H9 (cell line): Measurements from ENCODE around the gene YAF2. TPM values are rescaled to one million over a fixed set of nuclear protein-coding genes. Genes with fewer than 3 reads are reported as not detected.

Experiments
- DNase-seq: peaks from one replicate; pipeline ENCODE4 v3.0.0-alpha.2; 2017
- H2AFZ ChIP-seq: one replicate; pipeline ENCODE4 v1.6.1; 2013; ENCODE audit warnings: mild to moderate bottlenecking, low read length, control low read depth, moderate library complexity
- H2AK5ac ChIP-seq: 2 replicates; pipeline ENCODE4 v1.6.1; 2013; ENCODE audit warnings: low read length, control low read depth, mixed read lengths; ENCODE audit not compliant: insufficient read length
- H2BK120ac ChIP-seq: one replicate; pipeline ENCODE4 v1.6.1; 2013; ENCODE audit warnings: low read depth, mild to moderate bottlenecking, low read length, control low read depth, inconsistent platforms; ENCODE audit not compliant: poor library complexity, severe bottlenecking
- H2BK12ac ChIP-seq: 2 replicates; pipeline ENCODE4 v1.6.1; 2013; ENCODE audit warnings: low read length, control low read depth, mixed read lengths, low read depth; ENCODE audit not compliant: insufficient read length
- H2BK15ac ChIP-seq: 2 replicates; pipeline ENCODE4 v1.6.1; 2013; ENCODE audit warnings: low read depth, low read length, control low read depth
- H2BK20ac ChIP-seq: one replicate; pipeline ENCODE4 v1.6.1; 2013; ENCODE audit warnings: low read depth, mild to moderate bottlenecking, low read length, control low read depth, inconsistent platforms; ENCODE audit not compliant: poor library complexity, severe bottlenecking
- H2BK5ac ChIP-seq: 2 replicates; pipeline ENCODE4 v1.6.1; 2013; ENCODE audit warnings: low read length, control low read depth, mixed read lengths; ENCODE audit not compliant: insufficient read length
- H3K14ac ChIP-seq: 2 replicates; pipeline ENCODE4 v1.6.1; 2013; ENCODE audit warnings: low read length, control low read depth; ENCODE audit not compliant: insufficient read depth
- H3K18ac ChIP-seq: 2 replicates; pipeline ENCODE4 v1.6.1; 2013; ENCODE audit warnings: low read depth, mild to moderate bottlenecking, mixed read lengths, low read length, control low read depth; ENCODE audit not compliant: insufficient read length
- H3K23ac ChIP-seq: 2 replicates; pipeline ENCODE4 v1.6.1; 2013; ENCODE audit warnings: low read length, control low read depth, mixed read lengths, low read depth; ENCODE audit not compliant: insufficient read length
- H3K23me2 ChIP-seq: 2 replicates; pipeline ENCODE4 v1.6.1; 2013; ENCODE audit warnings: low read depth, mild to moderate bottlenecking, mixed read lengths, low read length, control low read depth; ENCODE audit not compliant: insufficient read length, poor library complexity, severe bottlenecking
- H3K27ac ChIP-seq: 2 replicates; pipeline ENCODE4 v1.5.1; 2013; ENCODE audit warnings: low read length, control low read depth, mixed read lengths, low read depth; ENCODE audit not compliant: insufficient read length
- H3K27me3 ChIP-seq: 2 replicates; pipeline ENCODE4 v1.6.1; 2013; ENCODE audit warnings: low read length, control low read depth, inconsistent platforms; ENCODE audit not compliant: insufficient read depth
- H3K4ac ChIP-seq: 2 replicates; pipeline ENCODE4 v1.6.1; 2013; ENCODE audit warnings: low read depth, mild to moderate bottlenecking, control low read depth, inconsistent platforms, low read length, moderate library complexity
- H3K4me1 ChIP-seq: 2 replicates; pipeline ENCODE4 v1.6.1; 2013; ENCODE audit warnings: low read length, control low read depth, inconsistent platforms; ENCODE audit not compliant: insufficient read depth
- H3K4me2 ChIP-seq: 2 replicates; pipeline ENCODE4 v1.6.1; 2013; ENCODE audit warnings: low read length, control low read depth, mixed read lengths; ENCODE audit not compliant: insufficient read length, insufficient read depth
- H3K56ac ChIP-seq: 2 replicates; pipeline ENCODE4 v1.6.1; 2013; ENCODE audit warnings: low read depth, mild to moderate bottlenecking, mixed read lengths, low read length, control low read depth; ENCODE audit not compliant: insufficient read length
- H3K79me1 ChIP-seq: 2 replicates; pipeline ENCODE4 v1.6.1; 2013; ENCODE audit warnings: low read depth, mild to moderate bottlenecking, moderate library complexity, low read length, control low read depth, inconsistent platforms; ENCODE audit not compliant: insufficient read depth, poor library complexity, severe bottlenecking
- H3K79me2 ChIP-seq: 2 replicates; pipeline ENCODE4 v1.6.1; 2013; ENCODE audit warnings: low read length, control low read depth, inconsistent platforms; ENCODE audit not compliant: insufficient read depth
- H3K9ac ChIP-seq: 2 replicates; pipeline ENCODE4 v1.6.1; 2013; ENCODE audit warnings: low read length, control low read depth, mixed read lengths; ENCODE audit not compliant: insufficient read length; ENCODE audit errors: extremely low read depth
- H3K9me3 ChIP-seq: one replicate; pipeline ENCODE4 v1.6.1; 2013; ENCODE audit warnings: low read depth, low read length, inconsistent platforms; ENCODE audit not compliant: control insufficient read depth
- H3T11ph ChIP-seq: one replicate; pipeline ENCODE4 v1.6.1; 2013; ENCODE audit warnings: mild to moderate bottlenecking, low read length, control low read depth, inconsistent platforms
- H4K20me1 ChIP-seq: one replicate; pipeline ENCODE4 v1.6.1; 2013; ENCODE audit not compliant: control insufficient read depth, insufficient read length, insufficient read depth
- H4K5ac ChIP-seq: 2 replicates; pipeline ENCODE4 v1.6.1; 2013; ENCODE audit warnings: low read depth, mild to moderate bottlenecking, mixed read lengths, low read length, control low read depth; ENCODE audit not compliant: insufficient read length
- H4K8ac ChIP-seq: replicated peaks from 2 replicates; pipeline ENCODE4 v1.6.1; 2013; ENCODE audit warnings: low read length, control low read depth, mixed read lengths, low read depth; ENCODE audit not compliant: insufficient read length
- H4K91ac ChIP-seq: 2 replicates; pipeline ENCODE4 v1.6.1; 2013; ENCODE audit warnings: low read depth, mild to moderate bottlenecking, moderate library complexity, mixed read lengths, low read length, control low read depth; ENCODE audit not compliant: insufficient read length
- H3K27ac Mint-ChIP-seq, 3 experiments: 2 replicates in 2 of 3; 3 replicates in 1 of 3; pipeline ENCODE4 v1.8.0; 2020 to 2021; ENCODE audit warnings: mixed read lengths in 3 of 3, mild to moderate bottlenecking in 1 of 3, moderate library complexity in 1 of 3
- H3K27me3 Mint-ChIP-seq: 2 replicates; pipeline ENCODE4 v1.8.0; 2021; ENCODE audit warnings: low read depth, mild to moderate bottlenecking, moderate library complexity, mixed read lengths
- H3K36me3 Mint-ChIP-seq, 3 experiments: 2 replicates in 2 of 3; 3 replicates in 1 of 3; pipeline ENCODE4 v1.8.0; 2020 to 2021; ENCODE audit warnings: low read depth in 3 of 3, mixed read lengths in 3 of 3; ENCODE audit not compliant: insufficient read depth in 1 of 3
- H3K4me1 Mint-ChIP-seq, 2 experiments: 2 replicates each; pipeline ENCODE4 v1.8.0; 2020; ENCODE audit warnings: mixed read lengths in 2 of 2
- H3K4me3 Mint-ChIP-seq, 2 experiments: 2 replicates in 1 of 2; 3 replicates in 1 of 2; pipeline ENCODE4 v1.8.0; 2020 to 2021; ENCODE audit warnings: mild to moderate bottlenecking in 2 of 2, mixed read lengths in 2 of 2, moderate library complexity in 1 of 2
- H3K9me3 Mint-ChIP-seq, 2 experiments: 2 replicates in 1 of 2; 3 replicates in 1 of 2; pipeline ENCODE4 v1.8.0; 2020; ENCODE audit warnings: mild to moderate bottlenecking in 2 of 2, mixed read lengths in 2 of 2, moderate library complexity in 1 of 2
- CTCF ChIP-seq: fragments of 200-600 bp; sonication (generic); conservative IDR thresholded peaks from 3 replicates; pipeline ENCODE4 v1.8.0; 2021; ENCODE audit warnings: antibody characterized with exemption, mild to moderate bottlenecking
- WGBS: extraction: QIAGEN DNeasy Blood & Tissue Kit; methylation state at CpG from one replicate; pipeline ENCODE4 v1.1.7; 2013; ENCODE audit warnings: missing lambda C conversion rate, low lambda C conversion rate, mixed read lengths; ENCODE audit not compliant: insufficient read length; ENCODE audit errors: extremely low coverage; 5-methylcytosine and 5-hydroxymethylcytosine counted together
- total RNA-seq: library from RNA; stranded (reverse); gene quantifications from 2 replicates; pipeline ENCODE4 v1.2.1, GENCODE V29; 2021

Gene YAF2
- total RNA-seq, 1 experiment from 2014 or later = 1.9 TPM

- H2BK120ac ChIP-seq = no peak overlapping the region
- no peaks in the 10 kb centered on the region for H3K9me3 ChIP-seq
- H3K23ac ChIP-seq = no peak overlapping the region
- no peak overlapping the region for H2BK15ac ChIP-seq
- H3T11ph ChIP-seq = no peak overlapping the region
- no peak overlapping the region for H3K9ac ChIP-seq
- no peak overlapping the region for H2BK12ac ChIP-seq
- no peak overlapping the region for H3K4ac ChIP-seq
- no peaks in the 10 kb centered on the region for H3K79me2 ChIP-seq
- no peak overlapping the region for H3K18ac ChIP-seq
- H3K27me3 Mint-ChIP-seq = peaks cover 19% of the 10 kb centered on the region
- no peak overlapping the region for H4K8ac ChIP-seq
- H3K27ac Mint-ChIP-seq = no peak overlapping the region
- no peak overlapping the region for H3K56ac ChIP-seq
- H3K79me1 ChIP-seq = no peaks in the 10 kb centered on the region
- H3K9me3 Mint-ChIP-seq = no peaks in the 10 kb centered on the region
- H2BK5ac ChIP-seq = no peak overlapping the region
- H3K4me3 Mint-ChIP-seq = no peak overlapping the region
- no peak overlapping the region for H4K91ac ChIP-seq
- no peaks in the 10 kb centered on the region for H4K20me1 ChIP-seq
- H3K36me3 Mint-ChIP-seq = no peaks in the 10 kb centered on the region
- H2AK5ac ChIP-seq = no peak overlapping the region
- no peaks in the 10 kb centered on the region for H3K4me1 Mint-ChIP-seq
- no peak for DNase-seq
- no peak overlapping the region for H3K4me2 ChIP-seq
- H2BK20ac ChIP-seq = no peak overlapping the region
- H3K27ac ChIP-seq = no peak overlapping the region
- no peak overlapping the region for H3K14ac ChIP-seq
- H2AFZ ChIP-seq = no peak overlapping the region
- TF ChIP-seq CTCF = no peak
- H3K23me2 ChIP-seq = no peaks in the 10 kb centered on the region
- H3K4me1 ChIP-seq = no peaks in the 10 kb centered on the region
- no peaks in the 10 kb centered on the region for H3K27me3 ChIP-seq
- no CpG with 5 or more reads among the region's 26 CpGs for WGBS
- no peak overlapping the region for H4K5ac ChIP-seq
These were observed 48.7 kb upstream of the YAF2 start for GRCh38 chr12:42286741-42287140.
